ENCODE data around the gene ANKRD9. TPM values are rescaled to one million over a fixed set of nuclear protein-coding genes. Genes with fewer than 3 reads are reported as not detected.

The ANKRD9 gene
- total and polyA plus RNA-seq, 8 donors, result 5.3 to 357 (median 27.0) TPM

- peak in 1 of 3 donors; percentile 41 for TF ChIP-seq POLR2AphosphoS5 (IDR thresholded peaks at IDR 0.05)
- no peak for TF ChIP-seq EP300 (IDR thresholded peaks at IDR 0.05)
- TF ChIP-seq POLR2A (IDR thresholded peaks at IDR 0.05), result no peak
- Histone ChIP-seq H3K27ac (peak overlapping the region in 4 of 5 donors; percentile 34 to 73 (median 66)), H3K36me3 (peaks cover 13 to 48% (median 36%) of the 10 kb centered on the region in 4 donors), H3K4me3 (no peak overlapping the region), H3K27me3 (no peaks in the 10 kb centered on the region), H3K4me1 (peaks cover 0 to 12% (median 2%) of the 10 kb centered on the region in 4 donors), H3K9me3 (no peaks in the 10 kb centered on the region)
- intact Hi-C loops (cut with DNase I; ENCODE audit: low total_unique reads), result no loop called here
- DNase-seq, result peak in 1 of 2 donors; percentile 63
- WGBS, 5 donors, result 72 to 81% (median 76%) methylated on average over 10 to 14 of the region's 14 CpGs
These were observed 9.4 kb downstream of the ANKRD9 start for GRCh38 chr14:102500158-102500662.

GRCh38 chr14:102499401-102500157, 10.0 kb downstream of the ANKRD9 start:
- Histone ChIP-seq H3K27me3 (no peaks in the 10 kb centered on the region), H3K4me1 (peaks cover 0 to 12% (median 2%) of the 10 kb centered on the region in 4 donors), H3K9me3 (no peaks in the 10 kb centered on the region), H3K36me3 (peaks cover 13 to 48% (median 36%) of the 10 kb centered on the region in 4 donors), H3K27ac (peak overlapping the region in 4 of 5 donors; percentile 34 to 73 (median 66)), H3K4me3 (no peak overlapping the region)
- no peak for DNase-seq
- intact Hi-C loops (cut with DNase I; ENCODE audit: low total_unique reads), result no loop called here
- WGBS, 5 donors, result 87 to 95% (median 89%) methylated on average over 18 to 23 of the region's 23 CpGs
- TF ChIP-seq CTCF (IDR thresholded peaks at IDR 0.05) (no peak), EP300 (IDR thresholded peaks at IDR 0.05) (no peak), POLR2AphosphoS5 (IDR thresholded peaks at IDR 0.05) (no peak), POLR2A (IDR thresholded peaks at IDR 0.05) (no peak)

- intact Hi-C loops (cut with DNase I; ENCODE audit: low total_unique reads), result no loop called here
- Histone ChIP-seq H3K36me3 (peaks cover 13 to 49% (median 36%) of the 10 kb centered on the region in 4 donors), H3K4me3 (no peak overlapping the region), H3K27ac (no peak overlapping the region), H3K9me3 (no peaks in the 10 kb centered on the region), H3K4me1 (peaks cover 0 to 5% (median under 1%) of the 10 kb centered on the region in 4 donors), H3K27me3 (no peaks in the 10 kb centered on the region)
- 88 to 92% (median 91%) methylated on average over 20 to 21 of the region's 21 CpGs for WGBS, 5 donors
- TF ChIP-seq CTCF (IDR thresholded peaks at IDR 0.05), result no peak
- no peak for TF ChIP-seq POLR2AphosphoS5 (IDR thresholded peaks at IDR 0.05)
- no peak for TF ChIP-seq POLR2A (IDR thresholded peaks at IDR 0.05)
- no peak for TF ChIP-seq EP300 (IDR thresholded peaks at IDR 0.05)
- no peak for DNase-seq
These were observed 10.8 kb downstream of the ANKRD9 start for GRCh38 chr14:102498678-102499265.

GRCh38 chr14:102497998-102498677, 11.4 kb downstream of the ANKRD9 start:
- WGBS, 5 donors, result 82 to 92% (median 85%) methylated on average over 11 to 30 of the region's 30 CpGs
- Histone ChIP-seq H3K36me3 (peaks cover 13 to 55% (median 39%) of the 10 kb centered on the region in 4 donors), H3K9me3 (no peaks in the 10 kb centered on the region), H3K27me3 (no peaks in the 10 kb centered on the region), H3K27ac (no peak overlapping the region), H3K4me1 (peaks cover 0 to 5% (median 0%) of the 10 kb centered on the region in 4 donors), H3K4me3 (no peak overlapping the region)
- TF ChIP-seq POLR2A (IDR thresholded peaks at IDR 0.05), result no peak
- no peak for TF ChIP-seq POLR2AphosphoS5 (IDR thresholded peaks at IDR 0.05)
- no peak for TF ChIP-seq EP300 (IDR thresholded peaks at IDR 0.05)
- no peak for TF ChIP-seq CTCF (IDR thresholded peaks at IDR 0.05)
- intact Hi-C loops (cut with DNase I; ENCODE audit: low total_unique reads), result no loop called here
- no peak for DNase-seq

Data from stomach (tissue), 9 donors.